SJSA1 (cell line): ENCODE data around the gene CALCA. TPM values are rescaled to one million over a fixed set of nuclear protein-coding genes. Genes with fewer than 3 reads are reported as not detected.

Experiments used
- DNase-seq, 2 experiments: peaks; one replicate each; pipeline ENCODE4 v3.0.0-alpha.2; 2015 to 2020; ENCODE audit warnings: low spot score in 2 of 2, low read depth in 1 of 2
- H3K27ac ChIP-seq: fragments of 250-450 bp; sonication (Bioruptor Pico); 2 replicates; pipeline ENCODE4 v1.5.1; 2020; ENCODE audit warnings: mild to moderate bottlenecking, moderate library complexity
- H3K27me3 ChIP-seq: fragments of 250-450 bp; sonication (Bioruptor Pico); replicated peaks from 2 replicates; pipeline ENCODE4 v1.5.1; 2020; ENCODE audit warnings: mild to moderate bottlenecking, moderate library complexity
- H3K36me3 ChIP-seq: fragments of 250-450 bp; sonication (Bioruptor Pico); 2 replicates; pipeline ENCODE4 v1.5.1; 2020; ENCODE audit warnings: mild to moderate bottlenecking
- H3K4me1 ChIP-seq: fragments of 250-450 bp; sonication (Bioruptor Pico); replicated peaks from 2 replicates; pipeline ENCODE4 v1.6.1; 2021; ENCODE audit warnings: mild to moderate bottlenecking
- H3K4me3 ChIP-seq: fragments of 250-450 bp; sonication (Bioruptor Pico); 2 replicates; pipeline ENCODE4 v1.5.1; 2020; ENCODE audit warnings: mild to moderate bottlenecking
- H3K9me3 ChIP-seq: fragments of 250-450 bp; sonication (Bioruptor Pico); replicated peaks from 2 replicates; pipeline ENCODE4 v1.5.1; 2020; ENCODE audit warnings: mild to moderate bottlenecking
- total RNA-seq: library from RNA; depleted of rRNA; stranded (reverse); fragments of >200 nt; shearing (Covaris generic); gene quantifications from 2 replicates; pipeline ENCODE4 v1.2.3, GENCODE V29; 2014

Gene CALCA
- total RNA-seq, 1 experiment from 2014 or later, result not detected

DNA sequence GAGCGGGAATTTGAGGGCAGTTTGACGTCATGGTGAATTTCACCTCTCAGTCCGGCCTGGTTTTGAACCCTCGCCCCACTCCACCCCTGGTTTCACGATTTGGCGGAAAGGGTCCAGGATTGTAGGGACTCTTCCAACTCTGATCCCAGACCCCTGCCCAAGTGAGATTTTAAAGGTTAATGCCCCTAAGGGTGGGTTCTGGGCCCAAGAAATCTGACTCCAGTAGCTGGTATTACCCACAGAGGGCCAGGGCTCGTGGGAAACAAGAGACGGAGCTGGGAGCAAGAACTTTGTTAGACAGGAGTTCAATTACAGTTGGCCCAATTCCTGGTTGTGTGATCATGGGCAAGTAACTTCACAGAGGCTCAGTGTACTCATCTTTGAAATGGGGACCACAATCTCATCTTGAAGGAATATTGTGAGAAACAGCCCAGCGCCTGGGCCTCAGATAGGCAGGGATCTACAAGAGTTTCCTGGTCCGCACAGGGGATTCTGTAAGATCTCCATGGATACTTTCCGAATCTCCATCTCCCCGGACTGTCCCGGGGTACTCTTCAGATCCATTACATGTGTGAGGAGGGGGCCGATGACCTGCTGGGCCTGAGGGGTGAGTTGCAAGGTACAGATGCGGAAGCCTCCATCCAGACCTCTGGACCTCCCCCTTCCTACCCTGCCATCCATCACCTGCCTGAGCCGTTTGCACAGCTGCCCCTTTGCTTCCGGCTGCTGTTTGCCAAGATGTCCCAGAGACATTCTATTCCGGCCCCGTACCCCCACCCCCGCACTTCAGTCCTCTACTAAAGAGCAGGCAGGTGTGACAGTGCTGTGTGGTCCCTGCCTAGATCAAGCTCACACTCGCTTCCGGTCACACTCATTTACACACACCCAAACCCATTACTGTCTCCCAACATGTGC is 687 bp upstream of the CALCA start:
- H3K36me3 ChIP-seq, result no peaks in the 10 kb centered on the region
- no peak for DNase-seq
- no peak overlapping the region for H3K27ac ChIP-seq
- H3K4me3 ChIP-seq, result no peak overlapping the region
- 0 out of 2 replicates have a peak, but pooled peaks cover 4% of the 10 kb centered on the region for H3K9me3 ChIP-seq
- peaks cover 66% of the 10 kb centered on the region for H3K27me3 ChIP-seq
- no peaks in the 10 kb centered on the region for H3K4me1 ChIP-seq

DNA sequence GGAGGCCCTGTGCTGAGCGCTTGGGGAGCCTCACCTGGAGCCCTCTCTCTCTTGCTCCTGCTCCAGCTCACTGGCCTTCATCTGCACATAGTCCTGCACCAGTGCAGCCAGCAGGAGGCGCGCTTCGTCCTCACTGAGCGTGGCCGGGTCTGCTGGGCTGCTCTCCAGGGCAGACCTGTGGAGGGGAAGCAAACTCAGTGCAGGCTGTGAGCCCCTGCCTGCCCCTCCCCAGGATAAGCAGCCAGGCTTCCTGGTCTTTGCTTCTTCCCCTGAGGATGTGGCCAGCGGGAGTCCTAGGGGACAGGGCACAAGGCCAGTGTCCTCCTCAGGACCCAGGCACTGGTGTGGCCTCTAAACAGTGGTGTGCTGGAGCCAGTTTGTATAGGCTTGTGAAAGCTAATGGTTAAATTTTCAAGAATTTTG is 2.2 kb downstream of the CALCA start:
- H3K4me1 ChIP-seq, result no peaks in the 10 kb centered on the region
- no peak overlapping the region for H3K27ac ChIP-seq
- 0 out of 2 replicates have a peak, but pooled peaks cover 4% of the 10 kb centered on the region for H3K9me3 ChIP-seq
- no peak overlapping the region for H3K4me3 ChIP-seq
- DNase-seq, result peak; percentile 27 to 65
- peaks cover 48% of the 10 kb centered on the region for H3K27me3 ChIP-seq
- H3K36me3 ChIP-seq, result no peaks in the 10 kb centered on the region

DNA sequence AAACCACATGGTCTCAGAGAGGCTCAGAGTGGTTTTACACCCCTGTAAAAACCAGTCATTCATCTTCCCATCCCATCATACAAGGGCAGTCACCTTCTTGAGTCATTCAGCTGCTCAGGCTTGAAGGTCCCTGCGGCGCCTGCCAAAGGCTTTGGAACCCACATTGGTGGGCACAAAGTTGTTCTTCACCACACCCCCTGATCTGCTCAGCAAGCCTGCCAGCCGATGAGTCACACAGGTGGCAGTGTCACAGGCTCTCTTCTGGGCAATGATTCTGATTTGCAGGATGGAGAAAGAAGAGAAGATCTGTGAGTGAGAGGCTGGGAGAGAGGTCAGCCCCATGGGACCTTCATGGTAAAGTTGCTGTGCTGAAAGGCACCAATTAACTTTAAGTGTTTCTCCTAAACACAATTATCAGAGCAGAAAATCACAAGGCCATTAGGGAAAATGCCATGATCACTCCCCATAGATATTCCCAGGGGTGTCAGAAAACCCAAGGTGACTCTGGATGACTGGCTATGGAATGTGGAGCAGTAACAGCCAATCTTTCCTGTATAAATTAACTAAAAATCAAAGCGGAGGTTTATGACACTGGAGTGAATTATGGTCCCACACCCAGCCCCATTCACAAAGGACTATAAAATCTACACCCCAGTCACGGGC is 4.4 kb downstream of the CALCA start:
- Histone ChIP-seq H3K27ac (no peak overlapping the region), H3K9me3 (no peaks in the 10 kb centered on the region), H3K36me3 (no peaks in the 10 kb centered on the region), H3K27me3 (peaks cover 26% of the 10 kb centered on the region), H3K4me1 (no peaks in the 10 kb centered on the region), H3K4me3 (no peak overlapping the region)
- no peak for DNase-seq

DNA sequence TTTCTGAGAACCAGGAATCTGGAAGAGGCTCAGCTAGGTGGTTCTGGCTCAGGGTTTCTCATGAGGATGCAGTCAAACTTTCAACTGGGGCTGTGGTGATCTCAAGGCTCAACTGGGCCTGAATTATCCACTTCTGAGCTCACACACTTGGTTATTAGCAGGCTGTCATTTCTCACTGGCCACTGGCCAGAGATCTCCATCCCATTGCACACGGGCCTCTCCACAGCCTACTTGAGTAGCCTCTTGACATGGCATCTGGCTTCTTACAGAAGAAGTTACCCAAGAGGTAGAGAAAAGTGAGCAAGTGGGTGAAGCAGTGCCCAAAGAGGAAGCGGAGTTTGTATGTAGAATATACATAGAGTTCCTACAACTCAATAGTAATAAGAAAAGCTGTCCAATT is 16.0 kb downstream of the CALCA start:
- Histone ChIP-seq H3K27me3 (no peaks in the 10 kb centered on the region), H3K36me3 (no peaks in the 10 kb centered on the region), H3K4me1 (no peaks in the 10 kb centered on the region), H3K27ac (no peak overlapping the region), H3K9me3 (no peaks in the 10 kb centered on the region), H3K4me3 (no peak overlapping the region)
- DNase-seq, result no peak

DNA sequence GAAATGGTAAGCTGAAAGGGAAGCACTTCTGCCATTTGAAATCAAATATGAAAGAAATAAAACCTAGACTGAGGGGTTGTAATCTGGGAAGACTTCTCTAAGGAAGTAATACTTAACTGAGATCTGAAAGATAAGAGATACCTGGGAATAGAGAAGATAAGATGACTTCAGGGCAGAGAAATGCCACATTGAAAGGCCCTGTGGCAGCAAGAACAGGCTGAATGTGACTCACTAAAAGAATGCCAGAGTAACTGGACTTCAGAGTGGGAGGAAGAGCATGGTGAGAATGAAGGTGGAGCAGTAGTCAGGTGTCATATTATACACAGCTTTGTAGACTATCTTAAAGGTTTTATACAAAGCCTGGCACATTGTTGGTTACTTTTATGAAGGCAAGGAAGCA is 17.6 kb downstream of the CALCA start:
- no peaks in the 10 kb centered on the region for H3K4me1 ChIP-seq
- no peak overlapping the region for H3K27ac ChIP-seq
- no peak overlapping the region for H3K4me3 ChIP-seq
- no peak for DNase-seq
- no peaks in the 10 kb centered on the region for H3K27me3 ChIP-seq
- H3K9me3 ChIP-seq, result no peaks in the 10 kb centered on the region
- H3K36me3 ChIP-seq, result no peaks in the 10 kb centered on the region

DNA sequence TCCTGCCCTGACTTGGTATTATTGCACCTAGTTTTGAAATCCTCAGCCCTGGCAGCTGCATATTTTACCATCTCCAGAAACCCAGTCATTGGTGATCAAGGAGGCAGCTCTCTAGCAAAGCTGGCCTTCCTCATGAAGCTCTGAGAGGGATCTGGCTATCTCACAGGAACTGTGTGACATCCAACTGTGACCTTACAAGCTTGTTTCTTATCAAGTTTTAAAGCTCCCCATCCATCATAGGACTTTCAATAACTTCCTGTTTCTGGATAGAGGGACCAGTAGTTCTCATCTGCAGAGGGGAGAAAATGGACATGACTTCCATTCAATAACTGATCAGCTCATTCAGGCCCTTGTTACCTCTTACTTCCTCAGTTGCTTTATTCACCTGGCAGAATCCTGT is 18.2 kb downstream of the CALCA start:
- H3K27ac ChIP-seq, result no peak overlapping the region

DNA sequence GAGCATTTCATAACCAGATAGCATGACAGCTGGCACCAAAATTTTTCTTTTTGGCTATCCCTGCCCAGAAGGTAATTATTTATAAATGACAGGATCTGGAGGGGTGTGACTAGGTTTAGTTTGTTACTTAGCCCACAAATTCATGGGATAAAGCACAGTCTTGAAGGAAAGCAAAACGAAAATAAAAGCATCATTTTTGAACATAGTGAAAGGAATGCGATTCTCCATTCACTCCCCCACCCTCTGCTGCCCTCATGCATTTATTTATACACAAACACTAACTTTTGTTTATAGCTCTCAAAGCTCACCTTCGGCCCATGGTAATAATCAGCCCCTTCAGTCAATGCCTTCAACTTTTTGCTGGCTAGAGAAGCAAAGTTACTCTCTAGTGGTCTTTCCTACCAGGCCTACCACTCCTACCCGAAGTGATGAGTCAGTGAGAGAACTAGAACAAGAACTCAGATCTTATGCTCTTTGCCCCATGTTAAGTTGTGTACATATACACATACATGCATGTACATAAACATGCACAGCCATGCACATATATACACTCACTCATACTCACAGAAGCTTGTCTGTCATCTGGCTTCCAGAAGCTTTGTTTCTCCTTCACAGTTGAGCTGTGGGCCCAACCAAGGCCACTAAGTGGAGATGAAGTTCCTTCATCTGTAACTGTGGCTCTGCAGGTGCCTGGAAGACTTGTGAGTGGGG is 22.6 kb downstream of the CALCA start:
- Histone ChIP-seq H3K27ac (no peak overlapping the region), H3K36me3 (no peaks in the 10 kb centered on the region), H3K4me1 (no peaks in the 10 kb centered on the region), H3K9me3 (no peaks in the 10 kb centered on the region), H3K4me3 (no peak overlapping the region), H3K27me3 (peaks cover 5% of the 10 kb centered on the region)
- DNase-seq, result no peak

More for the DNA sequence above, 18.2 kb downstream of the CALCA start:
- H3K4me1 ChIP-seq, result no peaks in the 10 kb centered on the region
- H3K9me3 ChIP-seq, result no peaks in the 10 kb centered on the region
- no peaks in the 10 kb centered on the region; the same call in 1 of the 2 replicates for H3K27me3 ChIP-seq
- no peaks in the 10 kb centered on the region for H3K36me3 ChIP-seq
- no peak for DNase-seq
- H3K4me3 ChIP-seq, result no peak overlapping the region

DNA sequence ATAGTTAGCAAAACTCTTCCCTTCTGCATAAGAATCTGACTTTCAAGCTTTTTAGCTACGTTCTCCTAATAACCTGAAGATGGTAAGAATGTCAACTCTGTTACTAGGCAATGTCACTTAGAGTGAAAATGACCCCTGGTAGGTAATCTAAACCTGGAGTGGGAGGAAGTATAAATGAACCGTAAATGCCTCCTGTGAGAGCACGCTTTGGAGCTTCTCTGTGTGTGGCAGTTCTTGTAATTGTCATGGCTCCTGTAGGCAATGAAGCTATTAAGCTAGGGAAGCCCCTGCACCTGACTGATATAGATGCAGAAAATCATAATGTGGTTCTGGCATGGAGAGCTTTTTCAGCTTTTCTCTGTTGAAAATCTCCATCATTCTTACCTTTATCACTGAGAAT is 29.4 kb downstream of the CALCA start:
- no peak overlapping the region for H3K4me3 ChIP-seq
- no peak overlapping the region for H3K27ac ChIP-seq

DNA sequence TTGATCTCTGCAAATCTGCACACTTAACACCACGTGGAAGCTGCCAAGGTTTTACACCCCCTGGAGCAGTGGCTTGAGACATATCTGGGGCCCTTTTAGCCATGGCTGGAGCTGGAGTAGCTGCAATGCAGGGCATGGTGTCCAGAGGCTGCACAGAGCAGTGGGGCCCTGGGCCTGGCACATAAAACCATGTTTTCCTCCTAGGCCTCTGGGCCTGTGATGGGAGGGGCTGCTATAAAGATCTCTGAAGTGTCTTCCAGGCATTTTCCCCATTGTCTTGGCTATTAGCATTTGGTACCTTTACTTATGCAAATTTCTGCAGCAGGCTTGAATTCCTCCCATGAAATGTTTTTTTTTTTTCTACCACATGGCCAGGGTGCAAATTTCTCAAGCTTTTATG is 33.2 kb downstream of the CALCA start:
- DNase-seq, result no peak
- Histone ChIP-seq H3K4me3 (no peak overlapping the region), H3K36me3 (no peaks in the 10 kb centered on the region), H3K27me3 (peaks cover 3% of the 10 kb centered on the region), H3K27ac (no peak overlapping the region), H3K4me1 (no peaks in the 10 kb centered on the region), H3K9me3 (no peaks in the 10 kb centered on the region)

More for the DNA sequence above, 29.4 kb downstream of the CALCA start:
- peaks cover 11% of the 10 kb centered on the region for H3K27me3 ChIP-seq
- H3K9me3 ChIP-seq, result no peaks in the 10 kb centered on the region
- H3K4me1 ChIP-seq, result no peaks in the 10 kb centered on the region
- no peaks in the 10 kb centered on the region for H3K36me3 ChIP-seq
- DNase-seq, result no peak

DNA sequence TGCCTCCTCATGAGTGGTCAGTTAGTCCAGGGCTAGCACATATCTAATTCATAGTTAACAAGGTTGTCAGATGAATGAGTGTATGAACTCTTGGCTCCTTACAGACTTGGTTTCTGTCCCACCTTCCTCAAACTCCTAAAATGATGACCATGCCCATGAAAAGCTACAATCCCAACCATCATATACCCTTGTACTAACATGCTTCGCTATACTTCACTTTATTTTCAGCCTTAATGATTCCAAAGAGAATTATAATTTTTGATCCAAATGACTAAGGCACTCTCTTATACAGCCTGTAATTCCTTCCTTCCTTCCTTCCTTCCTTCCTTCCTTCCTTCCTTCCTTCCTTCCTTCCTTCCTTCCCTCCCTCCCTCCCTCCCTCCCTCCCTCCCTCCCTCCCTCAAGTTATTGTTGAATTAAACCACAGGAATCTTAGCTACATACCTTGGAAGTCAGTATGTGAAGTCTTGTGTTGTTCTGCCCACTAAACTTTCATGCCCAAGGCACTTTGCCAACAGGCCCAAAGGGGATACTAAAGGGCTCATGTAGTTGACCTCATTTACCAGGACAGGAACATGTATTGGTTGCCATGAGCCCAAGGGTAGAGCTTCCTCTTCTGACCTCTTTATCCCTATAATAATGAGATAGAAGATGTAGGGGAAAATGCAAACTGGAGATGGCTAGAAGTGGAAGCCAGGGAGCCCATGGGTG is 37.4 kb downstream of the CALCA start:
- no peak overlapping the region for H3K4me3 ChIP-seq
- no peaks in the 10 kb centered on the region for H3K4me1 ChIP-seq
- no peaks in the 10 kb centered on the region; the same call in 1 of the 2 replicates for H3K27me3 ChIP-seq
- no peaks in the 10 kb centered on the region for H3K36me3 ChIP-seq
- no peaks in the 10 kb centered on the region for H3K9me3 ChIP-seq
- H3K27ac ChIP-seq, result no peak overlapping the region
- no peak for DNase-seq

DNA sequence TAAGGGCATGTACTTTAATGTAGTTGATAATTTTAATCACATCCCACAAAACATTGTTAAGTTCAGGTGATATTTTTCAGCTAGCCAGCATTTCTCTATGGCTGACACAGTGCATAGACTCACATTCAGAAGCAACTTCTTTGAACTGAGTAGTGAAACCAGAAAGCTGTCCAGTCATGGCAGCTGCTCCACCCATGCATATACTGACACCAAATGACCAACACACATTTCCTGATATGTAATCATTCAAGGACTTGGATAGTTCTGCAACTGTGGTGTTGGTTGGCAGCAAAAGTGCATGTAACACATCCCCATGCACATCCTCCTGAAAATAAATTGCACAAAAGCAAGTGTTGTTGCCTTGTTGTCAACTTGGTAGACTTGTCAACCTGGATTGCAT is 39.7 kb downstream of the CALCA start:
- no peak for DNase-seq
- Histone ChIP-seq H3K36me3 (no peaks in the 10 kb centered on the region), H3K27me3 (no peaks in the 10 kb centered on the region; the same call in 1 of the 2 replicates), H3K9me3 (no peaks in the 10 kb centered on the region), H3K4me3 (no peak overlapping the region), H3K27ac (no peak overlapping the region), H3K4me1 (no peaks in the 10 kb centered on the region)

DNA sequence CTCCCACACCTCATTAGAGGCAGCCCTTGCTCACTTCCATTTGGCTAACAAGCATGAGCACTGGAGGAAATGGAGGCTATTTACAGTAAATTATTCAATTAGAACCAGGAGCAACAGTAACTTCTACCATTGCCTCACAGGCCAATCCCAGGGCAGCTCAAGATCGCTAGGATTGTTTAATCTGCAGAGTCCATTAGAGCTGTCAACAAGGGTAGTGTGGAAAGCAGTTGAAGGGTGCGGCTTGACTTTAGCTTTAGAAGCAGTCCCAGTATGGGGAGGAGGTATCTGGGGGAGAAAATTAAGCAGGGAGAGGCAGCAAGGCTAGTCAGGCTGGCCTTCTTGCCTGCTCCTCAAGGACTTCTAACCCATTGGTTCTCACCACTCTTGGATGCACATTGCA is 41.8 kb downstream of the CALCA start:
- Histone ChIP-seq H3K4me3 (no peak overlapping the region), H3K9me3 (no peaks in the 10 kb centered on the region), H3K36me3 (no peaks in the 10 kb centered on the region), H3K27ac (no peak overlapping the region), H3K27me3 (no peaks in the 10 kb centered on the region; the same call in 1 of the 2 replicates), H3K4me1 (no peaks in the 10 kb centered on the region)
- DNase-seq, result no peak

DNA sequence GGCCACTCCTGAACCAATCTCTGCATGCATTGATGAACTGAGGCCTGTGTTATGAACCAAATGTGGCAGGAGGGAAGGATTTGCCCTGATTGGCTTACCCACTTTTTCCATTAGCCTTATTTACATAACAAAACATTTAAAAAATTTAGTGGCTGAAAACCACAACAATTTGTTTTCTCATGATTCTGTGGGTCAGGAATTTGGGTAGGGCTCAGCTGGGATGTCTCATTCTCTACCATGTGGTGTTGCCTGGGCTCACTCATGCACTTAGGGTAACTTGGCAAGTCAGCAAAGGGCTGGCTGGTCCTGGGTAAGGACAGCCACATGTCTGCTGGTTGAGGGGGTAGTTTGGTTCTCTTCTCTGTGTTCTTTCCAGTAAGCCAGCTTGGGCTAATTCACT is 45.0 kb downstream of the CALCA start:
- Histone ChIP-seq H3K9me3 (no peaks in the 10 kb centered on the region), H3K4me3 (no peak overlapping the region), H3K27ac (no peak overlapping the region), H3K36me3 (no peaks in the 10 kb centered on the region), H3K27me3 (no peaks in the 10 kb centered on the region), H3K4me1 (no peaks in the 10 kb centered on the region)
- peak in 1 of 2 experiments; percentile 9 for DNase-seq
